Lower leg skin (tissue), 3 donors: ENCODE data around the gene SP110.

Experiments
- POLR2A ChIP-seq, 2 donors: fragments of 450-650 bp; IDR thresholded peaks; one replicate each; pipeline ENCODE4 v1.6.1; 2016 to 2017; ENCODE audit warnings: antibody characterized with exemption in 2 of 2, mild to moderate bottlenecking in 1 of 2, moderate library complexity in 1 of 2
- TF ChIP-seq, protein P1 (sequence below), 3 donors: fragments of 450-650 bp; IDR thresholded peaks; one replicate each; pipeline ENCODE4 v1.5.1; 2016; ENCODE audit warnings: antibody characterized with exemption in 3 of 3, mild to moderate bottlenecking in 3 of 3, moderate library complexity in 2 of 3

DNA sequence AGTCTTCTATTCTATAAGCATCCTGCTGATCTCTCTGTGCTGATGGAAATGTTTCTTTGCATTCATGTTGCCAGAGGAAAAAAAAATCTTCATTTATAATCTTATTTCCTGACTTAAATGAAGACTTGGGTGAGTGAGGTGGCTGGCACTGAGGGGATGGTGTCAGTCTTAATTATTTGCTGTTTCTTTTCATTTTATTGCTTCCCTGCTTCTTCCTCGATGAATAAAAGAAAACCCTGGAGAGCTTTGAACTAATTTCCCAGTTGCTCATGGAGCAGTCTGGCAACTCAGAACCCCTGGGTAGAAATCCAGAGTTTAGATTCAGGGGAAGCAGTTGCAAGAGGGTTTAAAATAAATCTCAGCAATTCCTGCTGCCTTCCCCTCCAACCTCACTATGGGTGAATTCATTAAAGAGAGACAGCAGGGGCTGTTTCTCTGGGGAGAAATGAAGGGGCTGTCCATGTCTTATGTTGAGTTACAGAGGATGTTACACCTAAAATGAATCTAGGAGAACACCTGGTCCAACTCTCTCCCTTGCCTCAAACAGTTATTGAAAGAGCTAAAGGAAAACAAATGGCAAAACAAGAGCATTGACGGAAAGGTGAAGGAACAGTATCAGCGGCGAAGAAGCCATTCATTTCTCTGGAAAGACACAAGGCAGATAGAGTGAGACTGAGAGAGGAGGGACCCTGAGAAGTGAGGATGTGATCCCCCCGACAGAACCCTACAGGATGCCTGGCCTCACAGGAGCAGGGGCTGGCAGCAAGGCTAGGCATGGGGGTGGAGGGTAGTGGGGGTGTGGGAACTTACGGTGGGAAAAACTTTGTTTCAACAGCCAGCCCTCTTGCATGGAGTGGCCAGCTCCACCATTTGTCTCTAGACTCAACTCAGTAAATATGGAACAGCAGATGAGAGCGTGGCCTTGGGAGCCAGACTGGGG, 41.0 kb downstream of the SP110 start:
- TF ChIP-seq, protein P1, sequence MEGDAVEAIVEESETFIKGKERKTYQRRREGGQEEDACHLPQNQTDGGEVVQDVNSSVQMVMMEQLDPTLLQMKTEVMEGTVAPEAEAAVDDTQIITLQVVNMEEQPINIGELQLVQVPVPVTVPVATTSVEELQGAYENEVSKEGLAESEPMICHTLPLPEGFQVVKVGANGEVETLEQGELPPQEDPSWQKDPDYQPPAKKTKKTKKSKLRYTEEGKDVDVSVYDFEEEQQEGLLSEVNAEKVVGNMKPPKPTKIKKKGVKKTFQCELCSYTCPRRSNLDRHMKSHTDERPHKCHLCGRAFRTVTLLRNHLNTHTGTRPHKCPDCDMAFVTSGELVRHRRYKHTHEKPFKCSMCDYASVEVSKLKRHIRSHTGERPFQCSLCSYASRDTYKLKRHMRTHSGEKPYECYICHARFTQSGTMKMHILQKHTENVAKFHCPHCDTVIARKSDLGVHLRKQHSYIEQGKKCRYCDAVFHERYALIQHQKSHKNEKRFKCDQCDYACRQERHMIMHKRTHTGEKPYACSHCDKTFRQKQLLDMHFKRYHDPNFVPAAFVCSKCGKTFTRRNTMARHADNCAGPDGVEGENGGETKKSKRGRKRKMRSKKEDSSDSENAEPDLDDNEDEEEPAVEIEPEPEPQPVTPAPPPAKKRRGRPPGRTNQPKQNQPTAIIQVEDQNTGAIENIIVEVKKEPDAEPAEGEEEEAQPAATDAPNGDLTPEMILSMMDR (IDR thresholded peaks at IDR 0.05): no peak
- no peak for TF ChIP-seq POLR2A (IDR thresholded peaks at IDR 0.05)
